ENCODE data around the gene PLBD2.

Gene PLBD2

DNA sequence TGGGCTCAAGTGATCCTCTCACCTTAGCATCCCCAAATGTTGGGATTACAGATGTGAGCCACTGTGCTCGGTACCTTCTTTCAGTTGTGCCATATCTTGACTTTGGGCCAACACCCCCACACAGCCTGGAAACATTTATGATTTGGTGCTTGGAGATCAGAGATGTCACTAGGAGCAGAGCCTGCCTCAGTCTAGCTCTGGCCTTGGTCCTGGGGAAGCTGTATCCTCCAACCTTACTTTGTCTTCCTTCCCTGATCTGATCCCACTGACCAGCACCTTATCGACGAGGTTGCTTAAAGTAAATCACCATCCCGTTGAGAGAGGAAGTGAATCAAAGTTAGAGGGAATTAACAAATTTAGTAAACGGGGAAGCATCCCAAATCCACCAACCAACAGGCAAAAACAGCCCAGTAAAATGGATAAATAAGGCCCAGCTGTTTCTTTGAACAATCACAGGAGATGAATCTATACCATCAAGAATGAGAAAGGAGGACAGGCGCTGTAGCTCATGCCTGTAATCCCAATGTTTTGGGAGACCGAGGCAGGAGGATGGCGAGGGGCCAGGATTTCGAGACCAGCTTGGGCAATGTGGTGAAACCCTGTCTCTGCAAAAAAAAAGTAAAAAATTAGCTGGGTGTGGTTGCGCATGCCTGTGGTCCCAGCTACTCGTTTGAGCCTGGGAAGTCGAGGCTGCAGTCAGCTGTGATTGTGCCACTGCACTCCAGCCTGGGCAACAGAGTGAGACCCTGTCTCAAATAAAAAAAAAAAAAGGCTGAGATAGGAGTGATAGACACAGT is 3.4 kb downstream of the PLBD2 start:
- TF ChIP-seq, protein P1, sequence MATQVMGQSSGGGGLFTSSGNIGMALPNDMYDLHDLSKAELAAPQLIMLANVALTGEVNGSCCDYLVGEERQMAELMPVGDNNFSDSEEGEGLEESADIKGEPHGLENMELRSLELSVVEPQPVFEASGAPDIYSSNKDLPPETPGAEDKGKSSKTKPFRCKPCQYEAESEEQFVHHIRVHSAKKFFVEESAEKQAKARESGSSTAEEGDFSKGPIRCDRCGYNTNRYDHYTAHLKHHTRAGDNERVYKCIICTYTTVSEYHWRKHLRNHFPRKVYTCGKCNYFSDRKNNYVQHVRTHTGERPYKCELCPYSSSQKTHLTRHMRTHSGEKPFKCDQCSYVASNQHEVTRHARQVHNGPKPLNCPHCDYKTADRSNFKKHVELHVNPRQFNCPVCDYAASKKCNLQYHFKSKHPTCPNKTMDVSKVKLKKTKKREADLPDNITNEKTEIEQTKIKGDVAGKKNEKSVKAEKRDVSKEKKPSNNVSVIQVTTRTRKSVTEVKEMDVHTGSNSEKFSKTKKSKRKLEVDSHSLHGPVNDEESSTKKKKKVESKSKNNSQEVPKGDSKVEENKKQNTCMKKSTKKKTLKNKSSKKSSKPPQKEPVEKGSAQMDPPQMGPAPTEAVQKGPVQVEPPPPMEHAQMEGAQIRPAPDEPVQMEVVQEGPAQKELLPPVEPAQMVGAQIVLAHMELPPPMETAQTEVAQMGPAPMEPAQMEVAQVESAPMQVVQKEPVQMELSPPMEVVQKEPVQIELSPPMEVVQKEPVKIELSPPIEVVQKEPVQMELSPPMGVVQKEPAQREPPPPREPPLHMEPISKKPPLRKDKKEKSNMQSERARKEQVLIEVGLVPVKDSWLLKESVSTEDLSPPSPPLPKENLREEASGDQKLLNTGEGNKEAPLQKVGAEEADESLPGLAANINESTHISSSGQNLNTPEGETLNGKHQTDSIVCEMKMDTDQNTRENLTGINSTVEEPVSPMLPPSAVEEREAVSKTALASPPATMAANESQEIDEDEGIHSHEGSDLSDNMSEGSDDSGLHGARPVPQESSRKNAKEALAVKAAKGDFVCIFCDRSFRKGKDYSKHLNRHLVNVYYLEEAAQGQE (IDR thresholded peaks at IDR 0.05; ENCODE audit: insufficient read depth in 1 of 2, low read depth in 2 of 2, low read length in 2 of 2): peak in 1 of 2 experiments; percentile 68; a peak in 1 of 4 replicates
- no peak for TF ChIP-seq FOXP2 (optimal IDR thresholded peaks at IDR 0.05; ENCODE audit: borderline replicate concordance, extremely low read depth, extremely low read length, insufficient read depth)

DNA sequence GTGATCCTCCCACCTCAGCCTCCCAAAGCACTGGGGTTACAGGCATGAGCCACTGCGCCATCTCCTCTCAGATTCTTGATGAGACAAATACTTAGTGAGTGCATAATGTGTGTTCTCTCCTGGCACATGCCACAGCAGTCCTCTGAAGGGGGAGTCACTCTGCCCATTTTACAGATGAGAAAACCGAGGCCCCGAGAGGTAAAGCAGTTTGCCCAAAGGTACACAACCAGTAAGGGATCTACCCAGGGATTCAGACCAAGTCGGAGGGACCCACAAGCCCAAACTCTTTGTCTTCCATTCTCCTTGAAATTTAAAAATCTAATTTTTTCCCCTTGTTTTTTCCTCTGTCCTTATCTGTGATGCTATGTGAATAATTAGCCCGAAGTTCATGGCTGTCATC is 6.3 kb downstream of the PLBD2 start:
- TF ChIP-seq, protein P1 (IDR thresholded peaks at IDR 0.05; ENCODE audit: insufficient read depth in 1 of 2, low read depth in 2 of 2, low read length in 2 of 2): no peak
- no peak for TF ChIP-seq FOXP2 (optimal IDR thresholded peaks at IDR 0.05; ENCODE audit: borderline replicate concordance, extremely low read depth, extremely low read length, insufficient read depth)
- no peak for TF ChIP-seq POLR2AphosphoS5 (IDR thresholded peaks at IDR 0.05; ENCODE audit: low read depth, low read length)
- TF ChIP-seq SIN3A (IDR thresholded peaks at IDR 0.05; ENCODE audit: borderline replicate concordance, insufficient read depth, low read length): no peak
- TF ChIP-seq TAF1 (IDR thresholded peaks at IDR 0.05; ENCODE audit: borderline replicate concordance, insufficient read depth, low read length): no peak

DNA sequence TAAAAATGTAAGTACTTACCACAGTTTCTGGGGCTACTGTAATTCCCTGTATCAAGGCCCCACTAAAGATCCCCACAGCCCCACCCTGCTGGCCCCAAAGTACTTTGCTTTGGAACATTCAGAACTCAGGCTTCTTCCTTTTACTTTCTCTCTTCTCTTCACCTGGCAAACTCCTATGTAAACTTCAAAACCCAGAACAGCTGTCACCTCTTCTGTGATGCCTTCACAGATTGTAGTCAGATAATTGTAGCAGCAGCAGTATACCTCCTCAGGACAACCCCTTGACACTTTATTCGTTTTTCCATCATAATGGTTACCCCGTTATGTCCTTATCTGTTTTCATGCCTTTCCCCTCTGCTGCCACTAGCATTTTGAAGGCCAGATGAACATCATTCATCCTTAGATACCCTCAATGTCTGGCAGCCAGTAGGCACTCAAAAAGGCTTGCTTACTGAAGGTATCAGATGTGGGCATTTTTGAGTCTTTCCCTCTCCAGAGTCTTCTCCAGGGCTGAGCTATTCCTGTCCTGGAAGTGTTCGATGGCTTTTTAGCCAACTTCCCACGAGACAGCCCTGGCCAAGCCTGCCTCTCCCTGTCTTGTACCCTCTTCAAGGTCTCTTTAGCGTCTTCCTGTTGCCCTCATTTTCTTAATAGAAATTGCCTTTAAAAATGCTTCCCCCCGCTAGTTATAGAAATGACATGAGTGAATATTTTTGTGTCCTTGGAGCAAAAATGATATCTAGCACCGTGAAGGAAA is 7.4 kb downstream of the PLBD2 start:
- TF ChIP-seq POLR2AphosphoS5 (IDR thresholded peaks at IDR 0.05; ENCODE audit: low read depth, low read length) (no peak), FOXP2 (optimal IDR thresholded peaks at IDR 0.05; ENCODE audit: borderline replicate concordance, extremely low read depth, extremely low read length, insufficient read depth) (no peak), SIN3A (IDR thresholded peaks at IDR 0.05; ENCODE audit: borderline replicate concordance, insufficient read depth, low read length) (no peak), TAF1 (IDR thresholded peaks at IDR 0.05; ENCODE audit: borderline replicate concordance, insufficient read depth, low read length) (no peak)
- TF ChIP-seq, protein P1 (IDR thresholded peaks at IDR 0.05; ENCODE audit: insufficient read depth in 1 of 2, low read depth in 2 of 2, low read length in 2 of 2): no peak

DNA sequence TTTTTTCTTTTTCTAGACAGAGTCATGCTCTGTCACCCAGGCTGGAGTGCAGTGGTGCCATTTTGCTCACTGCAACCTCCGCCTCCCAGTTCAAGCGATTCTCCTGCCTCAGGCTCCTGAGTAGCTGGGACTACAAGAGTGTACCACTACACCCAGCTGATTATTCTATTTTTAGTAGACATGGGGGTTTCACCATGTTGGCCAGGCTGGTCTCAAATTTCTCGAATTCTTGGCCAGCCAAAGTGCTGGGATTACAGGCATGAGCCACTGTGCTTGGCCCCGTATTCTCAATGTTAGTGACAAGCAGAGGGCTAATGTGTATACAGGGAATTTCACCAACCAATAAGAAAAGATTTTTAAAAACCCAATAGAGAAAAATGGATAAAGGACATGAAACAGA is 8.4 kb downstream of the PLBD2 start:
- TF ChIP-seq POLR2AphosphoS5 (IDR thresholded peaks at IDR 0.05; ENCODE audit: low read depth, low read length) (no peak), SIN3A (IDR thresholded peaks at IDR 0.05; ENCODE audit: borderline replicate concordance, insufficient read depth, low read length) (no peak), TAF1 (IDR thresholded peaks at IDR 0.05; ENCODE audit: borderline replicate concordance, insufficient read depth, low read length) (no peak), FOXP2 (optimal IDR thresholded peaks at IDR 0.05; ENCODE audit: borderline replicate concordance, extremely low read depth, extremely low read length, insufficient read depth) (no peak)
- TF ChIP-seq, protein P1 (IDR thresholded peaks at IDR 0.05; ENCODE audit: insufficient read depth in 1 of 2, low read depth in 2 of 2, low read length in 2 of 2): no peak
